Measurements from ENCODE around the gene TNFSF13B. TPM values are rescaled to one million over a fixed set of nuclear protein-coding genes. Genes with fewer than 3 reads are reported as not detected.

Gene TNFSF13B
- total RNA-seq (2021) (9.2 and 11.2 TPM in 2 replicates), Bru-seq, nascent RNA (percentile 72 among the genes with signal in this experiment), BruChase-seq, experiment 1, labeled RNA remaining after a 2-hour chase (percentile 70 among the genes with signal in this experiment), BruChase-seq, experiment 2, labeled RNA remaining after a 6-hour chase (percentile 69 among the genes with signal in this experiment)
- long read RNA-seq, transcript TNFSF13B-202 (5 exons, 2,614 nt) = minor isoform, 10 of 46 reads
- long read RNA-seq, transcript TNFSF13B-201 (6 exons, 2,582 nt) = major isoform, 28 of 46 reads
- long read RNA-seq, partial matches to known transcripts = 5 of 46 reads
- long read RNA-seq, other reads (novel, unspliced or antisense) = 3 of 46 reads

GRCh38 chr13:108269601-108270328, at the start of gene TNFSF13B:
TNFSF13B (plus strand) TSS chr13:108269718; CDS start chr13:108269896, 178 bp downstream.
- H3K4me3 ChIP-seq (ENCODE audit: low read depth, low read length, poor library complexity, severe bottlenecking) = peak within 1 kb of the TSS; percentile 41
- H3K27ac ChIP-seq (ENCODE audit: low read depth, low read length, poor library complexity, severe bottlenecking) = peak within 1 kb of the TSS; percentile 84
- no TSS peak for BruUV-seq (replicated peaks)
- no peaks in the 10 kb centered on the region for H3K36me3 ChIP-seq (ENCODE audit: insufficient read depth, low read length, poor library complexity, severe bottlenecking)
- ChIA-PET POLR2A (ENCODE audit: low non-redundant PET) (no interaction called here), CTCF (interaction anchor here (0.6 kb wide), 1 partner anchor 619 kb away, joined by 8 read pairs; no protein-coding TSS in a partner anchor)
- TF ChIP-seq CTCF (conservative IDR thresholded peaks at IDR 0.05; ENCODE audit: low read depth, low read length) (peak; percentile 34; the same call in 1 of the 2 replicates), EZH2 (IDR thresholded peaks at IDR 0.05; ENCODE audit: borderline replicate concordance, low read depth, low read length, poor library complexity, severe bottlenecking) (no peak)
- peak; percentile 62 for DNase-seq (ENCODE audit: low spot score)
- no peaks in the 10 kb centered on the region for H3K9me3 ChIP-seq (ENCODE audit: low read depth, low read length, poor library complexity, severe bottlenecking)
- intact Hi-C loops (cut with micrococcal nuclease; ENCODE audit: unreplicated experiment) = loop anchor here (5.0 kb wide), 2 partner anchors 42 to 1508 kb away; no protein-coding TSS in a partner anchor
- peaks cover 59% of the 10 kb centered on the region for H3K4me1 ChIP-seq (ENCODE audit: insufficient read depth, low read length, poor library complexity, severe bottlenecking)
- H3K27me3 ChIP-seq (replicated peaks; ENCODE audit: insufficient read depth, low read depth, low read length, poor library complexity) = no peaks in the 10 kb centered on the region

- H3K36me3 ChIP-seq (ENCODE audit: insufficient read depth, low read length, poor library complexity, severe bottlenecking) = no peaks in the 10 kb centered on the region
- peak overlapping the region; percentile 93 for H3K4me3 ChIP-seq (ENCODE audit: low read depth, low read length, poor library complexity, severe bottlenecking)
- no peaks in the 10 kb centered on the region for H3K9me3 ChIP-seq (ENCODE audit: low read depth, low read length, poor library complexity, severe bottlenecking)
- CTCF ChIA-PET = no interaction called here
- DNase-seq (ENCODE audit: low spot score) = no peak
- intact Hi-C loops (cut with micrococcal nuclease; ENCODE audit: unreplicated experiment) = no loop called here
- no TSS peak for BruUV-seq (replicated peaks)
- POLR2A ChIA-PET (ENCODE audit: low non-redundant PET) = no interaction called here
- no peaks in the 10 kb centered on the region for H3K27me3 ChIP-seq (replicated peaks; ENCODE audit: insufficient read depth, low read depth, low read length, poor library complexity)
- no peak overlapping the region for H3K27ac ChIP-seq (ENCODE audit: low read depth, low read length, poor library complexity, severe bottlenecking)
- TF ChIP-seq EZH2 (IDR thresholded peaks at IDR 0.05; ENCODE audit: borderline replicate concordance, low read depth, low read length, poor library complexity, severe bottlenecking) (no peak), CTCF (conservative IDR thresholded peaks at IDR 0.05; ENCODE audit: low read depth, low read length) (no peak)
- peaks cover 28% of the 10 kb centered on the region for H3K4me1 ChIP-seq (ENCODE audit: insufficient read depth, low read length, poor library complexity, severe bottlenecking)
Observed at GRCh38 chr13:108220041-108220440, 49.5 kb upstream of the TNFSF13B start.

- Histone ChIP-seq H3K4me3 (ENCODE audit: low read depth, low read length, poor library complexity, severe bottlenecking) (no peak overlapping the region), H3K9me3 (ENCODE audit: low read depth, low read length, poor library complexity, severe bottlenecking) (no peaks in the 10 kb centered on the region), H3K4me1 (ENCODE audit: insufficient read depth, low read length, poor library complexity, severe bottlenecking) (peaks cover 31% of the 10 kb centered on the region), H3K27me3 (replicated peaks; ENCODE audit: insufficient read depth, low read depth, low read length, poor library complexity) (no peaks in the 10 kb centered on the region), H3K36me3 (ENCODE audit: insufficient read depth, low read length, poor library complexity, severe bottlenecking) (no peaks in the 10 kb centered on the region), H3K27ac (ENCODE audit: low read depth, low read length, poor library complexity, severe bottlenecking) (no peak overlapping the region)
- no TSS peak for BruUV-seq (replicated peaks)
- ChIA-PET POLR2A (ENCODE audit: low non-redundant PET) (no interaction called here), CTCF (no interaction called here)
- no peak for DNase-seq (ENCODE audit: low spot score)
- TF ChIP-seq EZH2 (IDR thresholded peaks at IDR 0.05; ENCODE audit: borderline replicate concordance, low read depth, low read length, poor library complexity, severe bottlenecking) (no peak), CTCF (conservative IDR thresholded peaks at IDR 0.05; ENCODE audit: low read depth, low read length) (no peak)
- intact Hi-C loops (cut with micrococcal nuclease; ENCODE audit: unreplicated experiment) = no loop called here
Observed at GRCh38 chr13:108223687-108224503, 45.6 kb upstream of the TNFSF13B start.
